ENCODE measurements around the gene SEC14L2.
A peak's percentile ranks its signal among the peaks of the same experiment; 100 is the strongest.

SEC14L2 gene

DNA sequence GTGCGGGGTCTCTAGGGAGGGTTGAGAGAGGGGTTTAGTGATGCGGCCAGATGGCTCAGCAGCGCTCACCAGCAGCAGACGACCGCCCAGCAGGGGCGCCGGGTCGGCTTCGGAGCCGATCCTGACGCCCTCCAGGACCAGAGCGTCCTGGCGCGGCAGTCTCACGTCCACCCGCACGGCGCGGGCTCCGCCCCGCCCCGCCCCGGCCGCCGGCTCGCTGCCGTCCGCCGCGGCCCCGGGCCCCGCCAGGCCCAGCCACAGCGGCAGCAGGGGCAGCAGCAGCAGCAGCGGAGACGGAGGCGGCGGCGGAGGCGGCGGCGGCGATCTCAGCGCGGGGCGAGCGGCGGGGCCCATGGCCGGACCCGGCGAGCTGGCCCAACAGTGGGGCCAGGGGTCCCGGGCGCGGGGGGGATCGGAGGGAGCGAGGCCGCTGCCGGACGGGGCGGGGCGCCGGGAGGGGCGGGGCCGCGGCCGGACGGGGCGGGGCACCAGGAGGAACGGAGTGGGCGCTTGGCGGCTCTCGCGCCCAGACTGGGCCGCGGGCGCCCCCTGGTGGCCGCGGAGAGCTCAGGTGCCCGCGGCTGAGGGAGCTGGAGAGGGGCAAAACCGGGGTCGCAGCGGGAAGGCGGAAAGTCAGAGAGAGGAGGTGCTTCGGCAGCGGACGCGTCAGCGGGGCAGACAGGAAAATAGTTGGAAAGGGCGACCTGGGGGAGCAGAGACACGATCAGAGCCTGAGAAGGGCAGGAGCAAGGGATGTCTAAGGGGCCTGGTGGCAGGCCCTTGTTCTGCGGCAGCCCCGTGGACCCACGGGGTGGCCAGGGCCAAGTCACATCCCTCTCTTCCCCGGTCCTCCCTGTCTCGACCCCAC, 9.6 kb upstream of the SEC14L2 start, which contains the start of gene RNF215:
Gene RNF215 (minus strand): TSS at position 452 of the 868 bp plus-strand sequence. CDS start 98 bp downstream, at position 354.
- no peaks in the 10 kb centered on the region for H4K20me1 ChIP-seq (ENCODE audit: low read depth, low read length)
- H3K27me3 ChIP-seq (ENCODE audit: low read length), result no peaks in the 10 kb centered on the region
- no peaks in the 10 kb centered on the region for H3K9me3 ChIP-seq (ENCODE audit: insufficient read depth, low read length)
- H3K36me3 ChIP-seq (ENCODE audit: low read length), result no peaks in the 10 kb centered on the region
- H2AFZ ChIP-seq (ENCODE audit: low read depth, low read length, severe bottlenecking), result peak within 1 kb of the TSS; percentile 90
- peak within 1 kb of the TSS; percentile 41; the same call in 1 of the 2 replicates for H3K9ac ChIP-seq (ENCODE audit: low read length)
- peak within 1 kb of the TSS; percentile 64 for H3K4me3 ChIP-seq (ENCODE audit: insufficient read depth, low read length, poor library complexity, severe bottlenecking)
- H3K9me2 ChIP-seq (replicated peaks; ENCODE audit: insufficient read depth, low read length), result no peaks in the 10 kb centered on the region
- H3K27ac ChIP-seq (ENCODE audit: low read depth, low read length), result no peak within 1 kb of the TSS
- TF ChIP-seq EZH2phosphoT487 (conservative IDR thresholded peaks at IDR 0.05; ENCODE audit: low read length), result no peak
- TF ChIP-seq, protein P1, sequence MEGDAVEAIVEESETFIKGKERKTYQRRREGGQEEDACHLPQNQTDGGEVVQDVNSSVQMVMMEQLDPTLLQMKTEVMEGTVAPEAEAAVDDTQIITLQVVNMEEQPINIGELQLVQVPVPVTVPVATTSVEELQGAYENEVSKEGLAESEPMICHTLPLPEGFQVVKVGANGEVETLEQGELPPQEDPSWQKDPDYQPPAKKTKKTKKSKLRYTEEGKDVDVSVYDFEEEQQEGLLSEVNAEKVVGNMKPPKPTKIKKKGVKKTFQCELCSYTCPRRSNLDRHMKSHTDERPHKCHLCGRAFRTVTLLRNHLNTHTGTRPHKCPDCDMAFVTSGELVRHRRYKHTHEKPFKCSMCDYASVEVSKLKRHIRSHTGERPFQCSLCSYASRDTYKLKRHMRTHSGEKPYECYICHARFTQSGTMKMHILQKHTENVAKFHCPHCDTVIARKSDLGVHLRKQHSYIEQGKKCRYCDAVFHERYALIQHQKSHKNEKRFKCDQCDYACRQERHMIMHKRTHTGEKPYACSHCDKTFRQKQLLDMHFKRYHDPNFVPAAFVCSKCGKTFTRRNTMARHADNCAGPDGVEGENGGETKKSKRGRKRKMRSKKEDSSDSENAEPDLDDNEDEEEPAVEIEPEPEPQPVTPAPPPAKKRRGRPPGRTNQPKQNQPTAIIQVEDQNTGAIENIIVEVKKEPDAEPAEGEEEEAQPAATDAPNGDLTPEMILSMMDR (IDR thresholded peaks at IDR 0.05; ENCODE audit: insufficient read depth, low read length, poor library complexity, severe bottlenecking), result peak; percentile 81
- no peaks in the 10 kb centered on the region for H3F3A ChIP-seq (ENCODE audit: insufficient read depth)
- H3K4me2 ChIP-seq (ENCODE audit: low read depth, low read length, poor library complexity, severe bottlenecking), result peak within 1 kb of the TSS; percentile 56
- no peaks in the 10 kb centered on the region for H3K79me2 ChIP-seq (ENCODE audit: insufficient read depth, low read length)

DNA sequence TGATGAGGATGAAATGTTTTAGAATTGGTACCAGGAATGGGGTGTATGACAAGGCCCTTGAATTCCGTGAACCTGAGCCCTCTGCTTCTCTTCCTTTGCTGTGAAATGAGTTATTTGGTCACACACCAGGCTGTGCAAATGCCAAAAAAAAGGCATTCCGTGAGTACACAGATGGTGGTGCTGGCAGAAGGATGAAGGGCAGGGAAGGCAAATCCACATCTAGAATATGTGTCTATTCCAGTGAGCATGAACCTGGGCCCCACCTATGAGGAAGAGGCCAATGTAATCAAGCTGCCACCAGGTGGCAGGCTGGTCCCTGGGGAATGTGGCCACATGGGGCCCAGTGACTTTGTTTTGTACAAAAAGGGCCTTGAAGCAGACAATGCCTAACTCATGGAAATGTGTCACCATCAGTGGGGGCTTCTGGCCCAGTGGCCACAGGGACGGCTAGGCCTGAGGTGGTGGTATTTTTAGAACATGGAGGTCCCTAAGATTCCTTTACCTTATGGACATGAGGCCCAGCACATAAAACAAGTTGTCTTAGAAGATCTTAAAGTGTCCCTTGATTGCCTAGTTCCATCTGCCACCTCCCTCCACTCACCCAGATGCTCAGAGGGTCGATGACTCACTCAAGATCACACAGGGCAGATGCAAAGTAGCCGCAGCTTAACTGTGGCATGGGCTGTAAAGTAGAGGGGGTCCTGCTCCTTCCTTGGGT, 5.7 kb upstream of the SEC14L2 start:
- Histone ChIP-seq H3K36me3 (ENCODE audit: low read length) (no peaks in the 10 kb centered on the region), H3K9me3 (ENCODE audit: insufficient read depth, low read length) (no peaks in the 10 kb centered on the region), H4K20me1 (ENCODE audit: low read depth, low read length) (no peaks in the 10 kb centered on the region), H3F3A (ENCODE audit: insufficient read depth) (no peaks in the 10 kb centered on the region), H3K79me2 (ENCODE audit: insufficient read depth, low read length) (no peaks in the 10 kb centered on the region), H3K4me2 (ENCODE audit: low read depth, low read length, poor library complexity, severe bottlenecking) (peak overlapping the region; percentile 25), H3K9ac (ENCODE audit: low read length) (peak overlapping the region; percentile 10; the same call in 1 of the 2 replicates), H3K27ac (ENCODE audit: low read depth, low read length) (peak overlapping the region; percentile 19; the same call in 1 of the 2 replicates), H2AFZ (ENCODE audit: low read depth, low read length, severe bottlenecking) (peak overlapping the region; percentile 65), H3K9me2 (replicated peaks; ENCODE audit: insufficient read depth, low read length) (no peaks in the 10 kb centered on the region), H3K4me3 (ENCODE audit: insufficient read depth, low read length, poor library complexity, severe bottlenecking) (no peak overlapping the region), H3K27me3 (ENCODE audit: low read length) (no peaks in the 10 kb centered on the region)
- TF ChIP-seq, protein P1 (IDR thresholded peaks at IDR 0.05; ENCODE audit: insufficient read depth, low read length, poor library complexity, severe bottlenecking), result peak; percentile 86
- TF ChIP-seq EZH2phosphoT487 (conservative IDR thresholded peaks at IDR 0.05; ENCODE audit: low read length), result no peak

DNA sequence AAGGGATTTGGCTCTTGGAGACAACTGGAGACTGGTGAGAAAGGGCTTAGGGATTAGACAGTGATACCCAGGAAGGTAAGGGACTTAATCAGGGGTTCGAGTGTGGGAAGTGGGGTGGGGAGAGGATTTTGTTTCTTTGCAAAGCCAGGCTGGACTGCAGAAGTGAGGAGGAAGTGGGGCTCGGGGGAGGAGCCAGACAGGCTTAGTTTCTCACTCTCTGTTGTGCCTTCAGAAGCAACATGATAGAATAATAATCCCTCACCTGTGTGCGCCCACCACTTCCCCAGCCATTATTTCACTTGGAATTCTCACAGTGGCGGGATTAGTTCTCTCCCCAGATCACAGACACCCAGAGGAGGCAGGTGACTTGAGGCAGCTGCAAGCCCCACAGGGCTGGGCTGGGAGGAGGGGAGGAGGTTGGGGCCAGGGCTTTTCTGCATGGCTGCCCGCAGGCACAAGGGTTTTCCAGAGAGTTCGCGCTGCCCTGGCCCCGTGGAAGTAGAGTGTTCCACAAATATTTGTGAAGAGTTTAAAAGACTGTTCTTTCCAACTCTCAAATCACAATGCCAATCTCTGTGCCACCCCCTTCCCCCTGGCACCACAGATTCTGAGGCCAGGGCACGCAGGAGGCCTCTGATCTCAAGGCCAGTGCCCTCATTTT, 4.0 kb upstream of the SEC14L2 start:
- Histone ChIP-seq H3F3A (ENCODE audit: insufficient read depth) (no peaks in the 10 kb centered on the region), H3K79me2 (ENCODE audit: insufficient read depth, low read length) (no peaks in the 10 kb centered on the region), H3K9ac (ENCODE audit: low read length) (peak overlapping the region; percentile 38), H3K4me3 (ENCODE audit: insufficient read depth, low read length, poor library complexity, severe bottlenecking) (no peak overlapping the region), H3K27ac (ENCODE audit: low read depth, low read length) (peak overlapping the region; percentile 21; the same call in 1 of the 2 replicates), H3K36me3 (ENCODE audit: low read length) (no peaks in the 10 kb centered on the region), H3K9me3 (ENCODE audit: insufficient read depth, low read length) (no peaks in the 10 kb centered on the region), H3K27me3 (ENCODE audit: low read length) (no peaks in the 10 kb centered on the region), H3K4me2 (ENCODE audit: low read depth, low read length, poor library complexity, severe bottlenecking) (peak overlapping the region; percentile 40), H2AFZ (ENCODE audit: low read depth, low read length, severe bottlenecking) (peak overlapping the region; percentile 87), H3K9me2 (replicated peaks; ENCODE audit: insufficient read depth, low read length) (no peaks in the 10 kb centered on the region), H4K20me1 (ENCODE audit: low read depth, low read length) (no peaks in the 10 kb centered on the region)
- TF ChIP-seq, protein P1 (IDR thresholded peaks at IDR 0.05; ENCODE audit: insufficient read depth, low read length, poor library complexity, severe bottlenecking), result no peak
- TF ChIP-seq EZH2phosphoT487 (conservative IDR thresholded peaks at IDR 0.05; ENCODE audit: low read length), result no peak
